Measurements from ENCODE around the gene ATP9B. TPM values are rescaled to one million over a fixed set of nuclear protein-coding genes. Genes with fewer than 3 reads are reported as not detected.

The ATP9B gene
- total and polyA plus RNA-seq, 4 donors = 7.1 to 31.4 (median 15.5) TPM

DNA sequence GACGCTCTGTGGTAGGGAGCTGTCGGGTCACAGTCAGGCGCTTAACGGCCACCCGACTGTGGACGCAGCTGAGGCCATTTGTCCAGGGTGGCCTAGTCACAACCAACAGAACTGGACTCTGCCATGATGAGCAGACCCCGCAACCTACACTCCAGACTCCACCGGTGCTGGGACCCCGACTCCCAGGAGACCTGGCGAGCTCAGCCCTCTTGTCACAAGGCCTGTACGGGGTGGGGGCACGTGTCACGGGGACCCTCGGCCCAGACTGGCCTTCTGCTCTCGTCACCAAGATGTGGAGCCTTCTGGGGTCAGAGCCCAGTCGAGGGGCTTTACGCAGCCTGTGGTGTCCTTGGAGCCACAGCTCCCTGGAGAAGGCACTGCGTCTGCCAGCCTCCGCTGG lies 349.0 kb downstream of the ATP9B start (continued):
- TF ChIP-seq, protein P1, sequence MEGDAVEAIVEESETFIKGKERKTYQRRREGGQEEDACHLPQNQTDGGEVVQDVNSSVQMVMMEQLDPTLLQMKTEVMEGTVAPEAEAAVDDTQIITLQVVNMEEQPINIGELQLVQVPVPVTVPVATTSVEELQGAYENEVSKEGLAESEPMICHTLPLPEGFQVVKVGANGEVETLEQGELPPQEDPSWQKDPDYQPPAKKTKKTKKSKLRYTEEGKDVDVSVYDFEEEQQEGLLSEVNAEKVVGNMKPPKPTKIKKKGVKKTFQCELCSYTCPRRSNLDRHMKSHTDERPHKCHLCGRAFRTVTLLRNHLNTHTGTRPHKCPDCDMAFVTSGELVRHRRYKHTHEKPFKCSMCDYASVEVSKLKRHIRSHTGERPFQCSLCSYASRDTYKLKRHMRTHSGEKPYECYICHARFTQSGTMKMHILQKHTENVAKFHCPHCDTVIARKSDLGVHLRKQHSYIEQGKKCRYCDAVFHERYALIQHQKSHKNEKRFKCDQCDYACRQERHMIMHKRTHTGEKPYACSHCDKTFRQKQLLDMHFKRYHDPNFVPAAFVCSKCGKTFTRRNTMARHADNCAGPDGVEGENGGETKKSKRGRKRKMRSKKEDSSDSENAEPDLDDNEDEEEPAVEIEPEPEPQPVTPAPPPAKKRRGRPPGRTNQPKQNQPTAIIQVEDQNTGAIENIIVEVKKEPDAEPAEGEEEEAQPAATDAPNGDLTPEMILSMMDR (IDR thresholded peaks at IDR 0.05; ENCODE audit: low read depth, low read length, missing input control) = no peak
- TF ChIP-seq HNF4A (conservative IDR thresholded peaks at IDR 0.05) (no peak), RAD21 (IDR thresholded peaks at IDR 0.05) (no peak)

DNA sequence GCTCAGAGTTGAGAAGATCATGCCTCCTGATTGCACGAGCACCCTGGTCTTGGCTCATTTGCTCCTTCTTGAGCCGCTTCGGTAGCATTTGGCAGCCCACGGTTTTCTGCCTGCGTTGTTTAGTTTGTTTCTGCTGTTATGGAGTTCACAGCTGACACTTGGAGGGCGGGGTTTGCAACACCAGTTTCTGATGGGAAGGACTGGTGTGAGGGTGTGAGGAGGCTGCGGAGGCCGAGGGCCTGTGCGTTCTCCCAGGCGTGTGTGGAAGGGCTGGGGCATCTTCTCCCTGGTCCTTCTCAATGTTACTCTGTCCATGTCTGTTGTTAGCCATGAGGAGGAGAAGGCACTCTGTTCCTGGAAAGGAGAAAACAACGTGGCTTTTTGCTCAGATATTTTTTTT lies 349.4 kb downstream of the ATP9B start:
- WGBS = 89% methylated on average over 11 of the region's 11 CpGs
- TF ChIP-seq HNF4A (conservative IDR thresholded peaks at IDR 0.05) (no peak), FOXA2 (IDR thresholded peaks at IDR 0.05) (no peak), JUND (IDR thresholded peaks at IDR 0.05) (no peak), TAF1 (conservative IDR thresholded peaks at IDR 0.05) (no peak), RAD21 (IDR thresholded peaks at IDR 0.05) (no peak), RXRA (IDR thresholded peaks at IDR 0.05) (no peak), NR2F2 (IDR thresholded peaks at IDR 0.05) (no peak), SP1 (IDR thresholded peaks at IDR 0.05) (no peak), GABPA (IDR thresholded peaks at IDR 0.05 in 1 of 2, conservative IDR thresholded peaks at IDR 0.05 in 1 of 2) (no peak), EGR1 (IDR thresholded peaks at IDR 0.05; ENCODE audit: low read depth in 2 of 2) (no peak)
- TF ChIP-seq, protein P2, sequence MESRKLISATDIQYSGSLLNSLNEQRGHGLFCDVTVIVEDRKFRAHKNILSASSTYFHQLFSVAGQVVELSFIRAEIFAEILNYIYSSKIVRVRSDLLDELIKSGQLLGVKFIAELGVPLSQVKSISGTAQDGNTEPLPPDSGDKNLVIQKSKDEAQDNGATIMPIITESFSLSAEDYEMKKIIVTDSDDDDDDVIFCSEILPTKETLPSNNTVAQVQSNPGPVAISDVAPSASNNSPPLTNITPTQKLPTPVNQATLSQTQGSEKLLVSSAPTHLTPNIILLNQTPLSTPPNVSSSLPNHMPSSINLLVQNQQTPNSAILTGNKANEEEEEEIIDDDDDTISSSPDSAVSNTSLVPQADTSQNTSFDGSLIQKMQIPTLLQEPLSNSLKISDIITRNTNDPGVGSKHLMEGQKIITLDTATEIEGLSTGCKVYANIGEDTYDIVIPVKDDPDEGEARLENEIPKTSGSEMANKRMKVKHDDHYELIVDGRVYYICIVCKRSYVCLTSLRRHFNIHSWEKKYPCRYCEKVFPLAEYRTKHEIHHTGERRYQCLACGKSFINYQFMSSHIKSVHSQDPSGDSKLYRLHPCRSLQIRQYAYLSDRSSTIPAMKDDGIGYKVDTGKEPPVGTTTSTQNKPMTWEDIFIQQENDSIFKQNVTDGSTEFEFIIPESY (IDR thresholded peaks at IDR 0.05) = no peak
- TF ChIP-seq, protein P1 (IDR thresholded peaks at IDR 0.05; ENCODE audit: low read depth, low read length, missing input control) = no peak
- TF ChIP-seq, protein P3, sequence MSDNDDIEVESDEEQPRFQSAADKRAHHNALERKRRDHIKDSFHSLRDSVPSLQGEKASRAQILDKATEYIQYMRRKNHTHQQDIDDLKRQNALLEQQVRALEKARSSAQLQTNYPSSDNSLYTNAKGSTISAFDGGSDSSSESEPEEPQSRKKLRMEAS (IDR thresholded peaks at IDR 0.05) = no peak
- TF ChIP-seq, protein P4, sequence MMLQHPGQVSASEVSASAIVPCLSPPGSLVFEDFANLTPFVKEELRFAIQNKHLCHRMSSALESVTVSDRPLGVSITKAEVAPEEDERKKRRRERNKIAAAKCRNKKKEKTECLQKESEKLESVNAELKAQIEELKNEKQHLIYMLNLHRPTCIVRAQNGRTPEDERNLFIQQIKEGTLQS (IDR thresholded peaks at IDR 0.05) = no peak
- Histone ChIP-seq H3K27ac (ENCODE audit: low read depth in 1 of 2, low read length in 2 of 2) (no peak overlapping the region), H3K4me1 (ENCODE audit: control insufficient read depth in 4 of 4, insufficient read depth in 4 of 4, low read length in 3 of 4) (no peaks in the 10 kb centered on the region), H3K9ac (ENCODE audit: low read depth in 1 of 2, low read length in 2 of 2) (no peak overlapping the region), H3K4me3 (ENCODE audit: low read depth in 1 of 3, low read length in 3 of 3) (no peak overlapping the region), H3K27me3 (ENCODE audit: control insufficient read depth in 4 of 4, insufficient read depth in 4 of 4, low read length in 3 of 4) (no peaks in the 10 kb centered on the region), H3K9me3 (ENCODE audit: control insufficient read depth in 4 of 4, low read length in 3 of 4) (no peaks in the 10 kb centered on the region), H3K36me3 (ENCODE audit: control insufficient read depth in 4 of 4, insufficient read depth in 3 of 4, low read depth in 1 of 4, low read length in 3 of 4) (no peaks in the 10 kb centered on the region)
- no peak for DNase-seq (ENCODE audit: low spot score)

Measured in liver (tissue), 9 donors.